Pulmonary artery endothelial cell (primary cell): ENCODE measurements around the gene NDUFB5. TPM values are rescaled to one million over a fixed set of nuclear protein-coding genes. Genes with fewer than 3 reads are reported as not detected.

Experiments used
- DNase-seq: peaks from one replicate; pipeline ENCODE4 v3.0.0-alpha.2; 2011; ENCODE audit warnings: low read depth, low spot score
- total RNA-seq: library from RNA; depleted of rRNA; stranded (reverse); fragments of >200 nt; gene quantifications from 2 replicates; pipeline ENCODE4 v1.2.3, GENCODE V29; 2014

The NDUFB5 gene
- total RNA-seq = 82.3 and 92.4 TPM in 2 replicates

DNA sequence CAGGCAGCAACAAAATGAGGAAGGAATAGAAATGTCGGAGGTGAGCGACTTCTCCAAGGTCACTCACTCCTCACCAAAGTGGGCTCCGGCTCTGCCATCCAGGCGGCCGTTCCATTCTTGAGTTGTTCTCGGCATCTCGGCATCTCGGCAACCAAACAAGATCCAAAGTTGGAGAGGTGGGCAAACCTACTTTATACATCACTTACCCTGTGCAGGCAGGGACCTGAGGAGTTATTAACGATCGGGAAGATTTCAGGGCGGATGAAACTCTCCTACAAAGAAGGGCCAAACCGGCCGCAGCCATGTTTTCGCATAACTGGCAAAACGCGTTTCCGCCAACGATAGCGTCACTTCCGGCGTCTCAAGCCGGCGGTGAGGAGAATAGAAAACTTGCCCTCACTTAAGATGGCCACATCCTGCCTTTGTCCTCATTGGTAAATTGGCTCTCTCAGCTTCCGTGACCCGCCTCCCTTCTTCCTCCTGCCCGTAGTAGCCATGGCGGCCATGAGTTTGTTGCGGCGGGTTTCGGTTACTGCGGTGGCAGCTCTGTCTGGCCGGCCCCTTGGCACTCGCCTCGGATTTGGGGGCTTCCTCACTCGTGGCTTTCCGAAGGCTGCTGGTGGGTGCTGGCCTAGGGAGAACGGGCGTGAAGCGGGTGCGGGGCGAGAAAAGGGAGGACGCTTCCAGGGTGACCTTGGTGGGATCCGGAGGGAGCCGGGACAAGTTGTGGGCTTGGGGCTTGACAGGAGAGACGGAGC, at the start of gene NDUFB5, which contains the start of gene MRPL47:
TSS of gene NDUFB5 (plus strand) at position 474 of the 758 bp plus-strand sequence. CDS start at position 496, 22 bp downstream.
TSS of gene MRPL47 (minus strand) at position 318 of the 758 bp plus-strand sequence. CDS start at position 304, 14 bp downstream.
- peak; percentile 95 for DNase-seq

GRCh38 chr3:179558742-179559364, 45.7 kb upstream of the NDUFB5 start:
- peak; percentile 52 for DNase-seq

- DNase-seq = no peak
Measured at GRCh38 chr3:179560791-179561190, 43.8 kb upstream of the NDUFB5 start.

DNA sequence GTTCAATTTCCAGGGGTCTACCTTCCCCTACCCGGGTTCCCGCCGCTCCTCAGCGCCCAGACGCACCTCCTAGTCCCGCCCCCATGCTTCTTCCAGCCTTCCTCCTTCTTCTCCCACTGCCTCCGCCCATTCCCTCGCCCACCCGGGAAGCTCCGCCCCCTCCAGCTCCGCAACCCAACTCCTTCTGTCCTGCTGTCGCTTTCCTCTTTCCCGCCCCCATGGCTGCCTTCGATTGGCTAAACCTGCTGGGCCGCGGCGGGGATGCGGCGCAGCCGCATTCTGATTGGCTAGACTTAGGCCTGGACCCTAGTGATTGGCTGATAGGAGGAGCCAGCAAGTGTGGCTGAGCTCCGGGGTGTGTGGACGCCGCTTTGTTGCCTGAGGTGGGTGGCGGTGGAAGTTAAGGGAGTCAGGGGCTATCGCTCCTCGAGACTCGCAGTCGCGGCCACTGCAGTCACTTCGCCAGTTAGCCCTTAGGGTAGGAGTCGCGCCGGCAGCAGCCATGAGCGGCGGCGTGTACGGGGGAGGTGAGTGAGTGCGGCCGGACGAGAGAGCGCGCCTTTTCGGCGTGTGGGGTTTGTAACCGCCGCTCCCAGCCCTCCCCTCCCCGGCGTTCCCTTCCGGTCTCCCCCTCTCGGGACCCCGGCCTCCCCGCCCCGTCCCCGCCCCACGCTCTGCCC, 41.9 kb upstream of the NDUFB5 start, which contains the start of gene ACTL6A:
TSS of gene ACTL6A (plus strand) at position 336 of the 680 bp plus-strand sequence. CDS start at position 503, 167 bp downstream.
- peak; percentile 97 for DNase-seq

DNA sequence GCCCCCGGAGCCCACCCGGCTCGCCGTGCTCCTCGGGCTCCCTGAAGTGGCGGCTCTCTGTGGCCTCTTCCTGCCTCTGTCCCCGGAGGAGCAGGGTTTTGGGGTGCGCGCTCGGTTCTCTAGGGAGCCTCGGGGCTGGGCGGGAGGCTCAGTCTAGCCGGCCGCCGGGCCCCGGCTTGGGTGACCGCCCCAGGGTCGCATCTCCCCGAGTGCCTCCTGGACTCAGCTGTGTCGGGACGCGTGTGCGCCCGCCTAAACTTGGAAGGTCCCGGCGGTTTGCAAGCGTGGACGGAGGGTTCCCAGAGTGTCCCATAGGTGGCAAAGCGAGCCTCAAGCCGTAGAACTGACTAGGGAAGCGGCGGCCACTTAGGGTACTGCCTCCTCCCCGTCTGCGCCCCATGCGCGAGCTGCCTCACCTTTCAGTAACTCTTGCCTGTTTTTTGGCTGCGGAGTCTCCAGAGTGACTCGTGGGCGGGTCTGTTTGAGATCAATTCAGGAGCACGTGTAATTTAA, 41.3 kb upstream of the NDUFB5 start:
- peak; percentile 36 for DNase-seq

- DNase-seq = no peak
Measured at GRCh38 chr3:179565496-179565895, 39.1 kb upstream of the NDUFB5 start.

- DNase-seq = no peak
Measured at GRCh38 chr3:179580992-179581391, 23.6 kb upstream of the NDUFB5 start.

DNA sequence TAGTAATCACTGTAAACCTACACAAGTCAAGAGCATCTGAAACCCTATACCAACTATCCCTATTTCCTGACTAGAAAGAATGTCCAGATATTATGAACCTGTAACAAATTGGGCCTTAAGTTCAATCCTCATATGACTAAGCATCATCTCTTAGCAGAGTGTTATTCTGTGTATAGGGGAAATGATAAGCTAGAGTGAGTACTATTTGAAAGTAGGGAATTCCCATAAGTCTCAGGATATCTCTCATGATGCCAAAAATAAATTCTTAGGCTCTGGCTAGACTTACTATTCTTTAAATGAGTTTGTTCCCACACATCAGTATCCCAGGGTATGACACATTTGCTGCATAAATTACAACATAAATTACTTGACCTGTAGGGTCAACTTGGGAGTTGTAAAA, 15.5 kb upstream of the NDUFB5 start:
- DNase-seq = peak; percentile 13

GRCh38 chr3:179590669-179591068, 13.9 kb upstream of the NDUFB5 start:
- no peak for DNase-seq

DNA sequence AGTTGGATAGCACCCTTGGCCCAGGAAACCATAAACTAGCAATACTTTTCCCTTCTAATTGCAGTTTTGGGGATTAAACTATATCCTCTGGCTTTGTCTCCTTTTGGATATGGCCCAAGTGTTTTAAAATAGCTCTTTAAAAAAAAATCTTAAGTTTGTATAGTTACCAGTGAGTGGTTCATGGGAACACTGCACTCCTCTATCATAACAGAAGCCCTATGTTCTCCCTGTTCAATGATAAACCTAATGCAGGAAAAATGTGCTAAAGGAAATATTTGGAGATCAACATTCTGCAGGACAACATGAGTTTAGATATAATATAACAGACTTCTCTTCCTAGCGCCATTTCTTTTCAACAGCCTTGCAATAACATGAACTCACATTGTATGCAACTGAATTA, 13.3 kb upstream of the NDUFB5 start:
- DNase-seq = no peak

GRCh38 chr3:179599531-179599930, 5.1 kb upstream of the NDUFB5 start:
- DNase-seq = no peak

GRCh38 chr3:179603321-179603720, 1.3 kb upstream of the NDUFB5 start:
- DNase-seq = no peak

DNA sequence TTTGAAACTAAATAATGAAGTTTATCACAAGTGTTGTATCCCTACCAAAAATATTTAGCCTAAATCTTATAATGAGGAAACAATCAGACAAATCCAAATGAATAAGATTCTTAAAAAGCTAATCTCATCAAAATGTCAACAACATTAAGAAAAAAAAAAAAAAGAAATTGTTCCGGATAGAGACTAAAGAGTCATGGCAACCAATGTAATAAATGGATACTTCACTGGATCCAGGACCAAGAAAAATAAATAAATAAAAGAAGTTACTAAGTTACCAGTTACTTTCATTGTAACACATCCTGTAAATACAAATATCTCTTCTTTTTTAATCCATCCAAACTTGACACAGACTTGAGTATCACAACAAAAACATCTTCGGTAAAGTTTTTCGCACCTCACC, 763 bp upstream of the NDUFB5 start:
- no peak for DNase-seq

- DNase-seq = no peak
Measured at GRCh38 chr3:179606534-179607085, 2.0 kb downstream of the NDUFB5 start.

- DNase-seq = no peak
Measured at GRCh38 chr3:179608931-179609720, 4.5 kb downstream of the NDUFB5 start.

GRCh38 chr3:179610066-179610465, 5.5 kb downstream of the NDUFB5 start:
- DNase-seq = no peak

- DNase-seq = peak; percentile 57
Measured at GRCh38 chr3:179613807-179614206, 9.2 kb downstream of the NDUFB5 start.

GRCh38 chr3:179615458-179616173, 11.0 kb downstream of the NDUFB5 start:
- peak; percentile 50 for DNase-seq

DNA sequence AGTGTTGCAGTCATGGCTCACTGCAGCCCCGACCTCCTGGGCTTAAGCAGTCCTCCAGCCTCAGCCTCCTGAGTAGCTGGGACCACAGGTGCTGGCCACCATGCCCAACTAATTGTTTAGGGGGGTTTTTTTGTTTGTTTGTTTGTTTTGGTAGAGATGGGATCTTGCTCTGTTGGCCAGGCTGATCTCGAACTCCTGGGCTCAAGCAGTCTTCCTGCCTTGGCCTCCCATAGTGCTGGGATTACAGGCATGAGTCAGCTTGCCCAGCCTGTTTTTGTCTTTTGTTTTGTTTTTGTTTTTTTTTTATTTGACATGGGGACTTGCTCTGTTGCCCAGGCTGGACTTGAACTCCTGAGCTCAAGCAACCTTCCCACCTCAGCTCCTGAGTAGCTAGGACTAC, 17.4 kb downstream of the NDUFB5 start:
- no peak for DNase-seq

- no peak for DNase-seq
Measured at GRCh38 chr3:179624451-179624850, 19.9 kb downstream of the NDUFB5 start.
